ENCODE measurements around the gene TMEM198.
A peak's percentile ranks its signal among the peaks of the same experiment; 100 is the strongest.

The TMEM198 gene

DNA sequence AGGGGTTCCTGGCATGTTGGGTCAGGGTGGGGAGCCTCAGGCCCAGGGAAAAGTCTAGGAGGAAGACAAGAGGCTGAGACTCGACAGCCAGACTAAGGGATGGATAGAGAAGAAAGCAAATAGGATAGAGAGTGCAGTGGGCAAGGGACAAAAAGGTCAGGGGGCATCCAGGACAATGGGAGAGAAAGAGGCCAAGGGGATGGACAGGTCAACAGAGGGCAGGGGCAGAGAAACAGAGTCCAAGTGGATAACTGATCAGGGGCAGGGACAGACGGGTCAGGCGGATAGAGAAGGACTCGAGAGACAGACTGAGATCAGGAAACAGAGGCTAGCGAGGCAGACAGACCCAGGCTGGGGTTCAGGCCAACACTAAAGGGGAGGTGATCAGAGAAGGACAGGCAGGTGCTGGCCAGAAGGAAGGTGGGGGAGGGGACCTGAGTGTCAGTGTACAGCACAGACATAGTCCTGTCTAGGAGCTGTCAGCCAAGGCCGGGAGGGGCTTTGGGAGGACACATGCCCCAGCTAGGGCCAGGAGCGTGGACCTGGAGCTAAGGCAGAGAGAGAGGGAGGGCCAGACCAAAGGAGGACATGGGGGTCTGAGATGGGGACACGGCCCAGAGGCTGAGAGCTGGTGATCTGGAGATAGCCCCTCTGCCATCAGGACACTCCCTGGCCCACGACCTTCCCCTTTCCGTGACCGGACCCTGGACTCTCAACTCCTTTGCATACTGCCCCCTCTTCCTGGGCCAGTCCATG, 17.3 kb upstream of the TMEM198 start:
- no peak for DNase-seq

- DNase-seq: no peak
These were observed 16.8 kb upstream of the TMEM198 start for GRCh38 chr2:219527076-219527394.

DNA sequence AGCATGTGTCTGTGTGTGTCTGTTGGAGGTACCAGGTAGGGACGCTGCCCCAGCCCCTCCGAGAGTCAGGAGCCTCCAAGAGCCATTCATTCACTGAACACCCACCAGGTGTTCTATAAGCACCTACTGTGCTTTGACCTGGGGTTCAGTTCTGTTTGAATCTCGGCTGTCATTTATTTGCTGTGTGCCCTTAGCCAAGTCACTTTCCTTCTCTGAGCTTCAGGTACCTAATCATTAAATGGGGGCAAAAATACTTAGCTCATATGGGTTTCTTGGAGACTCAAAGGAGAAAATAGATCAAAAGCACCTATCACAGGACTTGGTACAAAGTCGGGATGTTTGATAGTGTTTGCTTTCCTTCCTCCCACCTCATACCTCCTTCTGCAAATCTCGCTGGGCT, 16.4 kb upstream of the TMEM198 start:
- DNase-seq: no peak

DNA sequence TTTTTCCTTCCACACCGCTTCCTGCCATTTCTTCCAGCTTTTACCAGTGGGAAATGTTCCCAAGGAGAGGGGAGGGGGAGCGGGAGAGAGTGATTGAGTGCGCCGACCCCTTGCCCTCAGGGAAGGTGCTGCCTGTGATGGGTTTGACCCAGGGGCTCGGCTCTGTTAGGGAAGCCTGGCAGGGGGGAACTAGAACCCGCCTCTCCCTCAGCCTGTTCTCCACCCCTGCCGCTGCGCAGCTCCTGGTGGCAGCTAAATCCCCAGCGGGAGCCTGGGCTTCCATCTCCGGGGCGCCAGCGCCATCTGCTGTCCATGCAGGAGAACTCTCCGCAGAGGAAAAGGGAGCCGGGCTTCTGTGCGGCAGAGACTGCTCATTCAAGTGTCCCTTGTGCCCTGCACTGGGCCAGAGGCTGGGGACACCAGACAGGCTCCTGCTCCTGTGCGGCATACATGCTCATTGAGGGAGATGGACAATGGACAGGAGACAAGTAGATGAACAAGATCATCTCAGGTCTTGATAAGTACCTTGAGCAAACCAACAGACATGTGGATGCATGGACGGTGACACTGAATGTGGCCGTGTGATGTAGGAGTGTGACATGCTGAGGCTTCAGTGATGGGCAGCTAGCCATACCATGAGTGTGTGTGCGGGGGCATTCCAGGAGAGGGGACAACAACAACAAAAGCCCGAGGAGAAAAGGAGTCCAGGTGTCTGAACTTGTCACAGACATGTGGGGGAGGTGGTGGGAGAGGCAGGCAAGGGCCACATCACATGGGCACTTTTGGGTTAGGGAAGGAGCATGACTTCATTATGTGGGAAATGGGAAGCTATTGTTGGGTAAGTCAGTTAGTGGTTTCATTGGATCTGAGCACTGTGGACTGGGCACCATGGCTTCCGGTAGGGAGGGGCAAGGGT, 13.5 kb upstream of the TMEM198 start:
- DNase-seq: peak; percentile 60

DNA sequence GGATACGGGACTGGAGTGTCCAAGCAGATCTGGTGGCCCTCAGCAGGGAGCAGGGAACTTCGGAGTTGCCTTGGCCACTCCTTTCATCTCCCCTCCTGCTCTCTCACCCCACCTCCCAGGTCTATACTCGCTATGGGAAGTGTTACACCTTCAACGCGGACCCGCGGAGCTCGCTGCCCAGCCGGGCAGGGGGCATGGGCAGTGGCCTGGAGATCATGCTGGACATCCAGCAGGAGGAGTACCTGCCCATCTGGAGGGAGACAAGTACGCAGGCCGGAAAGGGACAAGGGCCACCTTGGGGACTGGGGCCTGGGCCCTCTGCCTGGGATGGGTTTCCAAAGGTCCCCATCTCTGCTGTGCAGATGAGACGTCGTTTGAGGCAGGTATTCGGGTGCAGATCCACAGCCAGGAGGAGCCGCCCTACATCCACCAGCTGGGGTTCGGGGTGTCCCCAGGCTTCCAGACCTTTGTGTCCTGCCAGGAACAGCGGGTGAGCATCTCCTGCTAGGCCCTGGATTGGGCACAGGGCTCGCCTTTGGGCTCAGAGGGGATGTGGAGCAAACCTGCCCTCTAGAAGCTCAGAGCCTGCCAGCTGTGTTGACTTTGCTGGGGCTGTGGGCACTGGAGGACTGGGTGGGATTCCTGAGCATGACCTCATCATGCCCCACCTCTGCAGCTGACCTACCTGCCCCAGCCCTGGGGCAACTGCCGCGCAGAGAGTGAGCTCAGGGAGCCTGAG, 12.0 kb upstream of the TMEM198 start:
- no peak for DNase-seq

- DNase-seq: no peak
These were observed 11.5 kb upstream of the TMEM198 start for GRCh38 chr2:219532378-219532649.

DNA sequence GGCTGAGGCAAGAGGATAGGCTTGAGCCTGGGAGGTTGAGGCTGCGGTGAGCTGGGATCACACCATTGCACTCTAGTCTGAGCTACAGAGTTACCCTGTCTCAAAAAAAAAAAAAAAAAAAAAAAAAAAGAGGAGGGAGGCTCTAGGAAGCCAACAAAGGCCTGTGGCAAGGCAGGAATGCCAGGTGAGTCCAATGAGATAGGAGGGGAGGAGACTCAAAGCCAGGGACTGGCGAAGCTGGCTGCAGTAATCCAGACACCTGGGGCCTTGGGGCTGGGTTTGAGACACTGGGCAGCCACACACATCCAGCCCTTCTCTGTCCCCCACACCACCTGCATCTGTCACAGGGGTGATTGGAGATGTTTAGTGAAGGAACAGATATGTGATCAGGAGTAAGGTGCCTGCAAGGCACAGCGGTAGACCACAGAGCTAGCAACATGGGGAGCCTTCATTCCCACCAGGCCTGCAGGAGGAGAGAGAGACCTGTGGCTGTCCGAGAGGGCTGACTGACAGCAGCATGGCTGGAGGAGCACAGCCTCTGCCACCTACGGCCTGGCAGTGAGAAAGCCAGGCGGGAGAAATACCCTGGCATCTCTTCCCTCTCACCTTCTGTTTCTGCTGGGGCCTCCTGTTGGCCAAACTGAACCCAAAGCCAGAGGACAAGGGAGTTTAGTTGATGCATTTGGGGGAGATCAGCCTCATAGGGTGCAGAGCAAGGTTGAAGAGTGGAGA, 9.7 kb upstream of the TMEM198 start:
- DNase-seq: no peak

- no peak for DNase-seq
These were observed 7.4 kb upstream of the TMEM198 start for GRCh38 chr2:219536425-219536824.

DNA sequence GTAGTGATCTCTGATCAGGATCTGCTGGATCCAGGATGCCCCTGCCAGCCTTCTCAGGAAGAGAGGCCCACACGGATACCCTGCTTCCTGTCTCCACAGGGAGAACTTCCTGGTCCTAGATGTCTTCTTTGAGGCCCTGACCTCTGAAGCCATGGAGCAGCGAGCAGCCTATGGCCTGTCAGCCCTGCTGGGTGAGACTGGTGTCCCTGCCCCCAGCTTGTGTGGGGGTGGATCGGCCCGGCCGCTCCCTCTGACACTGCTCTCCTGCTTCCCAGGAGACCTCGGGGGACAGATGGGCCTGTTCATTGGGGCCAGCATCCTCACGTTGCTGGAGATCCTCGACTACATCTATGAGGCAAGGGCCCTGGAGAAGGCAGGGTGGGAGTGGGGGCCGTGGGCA, 6.9 kb upstream of the TMEM198 start:
- no peak for DNase-seq

DNA sequence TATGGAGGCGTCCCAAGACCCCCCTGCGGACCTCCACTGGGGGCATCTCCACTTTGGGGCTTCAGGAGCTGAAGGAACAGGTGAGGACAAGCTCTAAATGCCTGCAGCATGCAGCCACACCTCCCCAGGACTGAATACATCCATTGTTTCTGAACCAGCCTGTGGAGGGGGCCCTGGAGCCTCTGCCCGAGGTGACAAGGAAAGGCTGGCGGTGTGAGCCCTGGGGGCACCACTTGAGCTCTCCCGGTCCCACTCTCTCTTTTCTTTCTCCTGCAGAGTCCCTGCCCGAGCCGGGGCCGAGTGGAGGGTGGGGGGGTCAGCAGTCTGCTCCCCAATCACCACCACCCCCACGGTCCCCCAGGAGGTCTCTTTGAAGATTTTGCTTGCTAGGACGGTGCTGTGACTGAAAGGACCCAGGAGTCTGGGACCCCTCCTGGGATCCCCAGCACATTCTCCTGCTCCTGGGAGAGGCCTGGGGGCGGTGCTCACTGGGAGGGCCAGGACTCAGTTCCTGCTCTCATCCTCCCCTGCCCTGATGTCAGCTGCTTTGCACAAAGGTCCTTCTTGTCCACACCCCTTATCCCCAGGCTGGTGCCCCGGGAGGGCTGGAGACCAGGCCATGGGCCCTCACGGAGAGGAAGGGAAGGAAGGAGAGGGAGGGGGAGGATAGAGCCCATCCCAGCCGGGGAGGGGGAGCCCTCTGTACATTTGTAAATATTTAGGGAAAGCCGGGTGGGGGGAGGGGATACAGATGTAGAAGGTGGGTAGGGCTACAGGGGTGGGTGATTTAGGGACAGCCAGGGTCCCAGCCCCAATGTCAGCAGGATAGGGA, 6.0 kb upstream of the TMEM198 start:
- no peak for DNase-seq

DNA sequence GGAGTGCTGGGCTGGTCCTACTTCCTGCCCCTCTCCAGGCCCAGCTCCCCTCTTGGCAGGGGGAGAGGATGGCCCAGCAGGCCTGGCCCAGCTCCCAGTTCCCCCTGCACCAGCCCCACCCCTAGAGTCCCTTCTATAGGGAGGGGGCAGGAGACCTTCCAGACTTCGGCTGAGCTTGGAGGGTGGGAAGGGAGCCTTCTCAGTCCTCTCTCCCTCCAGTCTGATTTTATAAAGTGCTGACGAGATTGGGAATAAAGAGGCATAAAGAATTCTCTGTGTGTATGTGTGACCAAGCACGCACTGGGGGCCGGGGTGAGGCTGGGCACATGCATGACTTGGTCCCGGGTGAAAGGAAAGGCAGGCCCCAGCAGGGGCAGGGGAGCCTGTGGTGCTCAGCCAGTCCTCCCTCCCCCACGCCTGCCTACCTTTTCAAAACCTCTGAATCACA, 5.3 kb upstream of the TMEM198 start:
- DNase-seq: no peak

DNA sequence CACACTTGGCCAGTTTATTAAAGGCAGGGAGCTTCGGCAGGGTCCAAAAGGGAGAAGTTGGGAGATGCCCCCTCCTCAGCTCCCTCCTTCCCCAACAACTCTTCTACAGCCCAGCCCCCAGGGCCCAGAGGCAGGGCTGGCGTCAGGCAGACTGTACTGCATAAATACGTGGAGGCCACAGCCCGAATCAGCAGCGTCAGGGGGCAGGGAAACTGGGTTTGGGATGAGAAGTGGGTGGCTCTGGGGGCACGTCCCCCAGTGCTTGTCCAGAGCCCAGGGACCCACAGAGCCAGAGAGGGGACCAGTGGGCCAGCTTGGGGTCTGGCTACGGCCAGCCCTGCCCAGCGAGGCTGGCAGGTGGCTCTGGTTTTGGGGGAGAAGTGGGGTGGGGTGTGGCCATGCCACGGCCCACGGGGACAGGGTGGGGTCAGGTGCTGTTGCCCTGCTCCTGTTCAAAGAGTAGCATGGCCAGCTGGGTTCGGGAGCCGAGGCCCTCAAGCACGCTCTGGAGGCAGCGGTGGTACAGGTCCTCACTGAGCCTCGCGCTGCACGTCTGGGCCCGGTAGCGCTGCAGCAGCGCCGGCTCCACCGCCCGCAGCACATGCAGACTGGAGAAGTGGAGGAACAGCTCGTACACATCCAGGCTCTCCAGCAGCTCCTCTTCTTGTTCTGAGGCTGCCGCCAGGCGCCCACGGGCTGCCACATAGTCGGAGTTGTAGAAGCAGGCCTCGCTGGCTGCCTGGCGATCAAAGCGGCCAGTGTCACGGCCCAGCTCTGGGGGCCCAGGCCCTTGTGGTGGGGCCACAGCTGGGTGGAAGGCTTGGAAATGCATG, 4.7 kb upstream of the TMEM198 start:
- no peak for DNase-seq

GRCh38 chr2:219539926-219540678, 3.7 kb upstream of the TMEM198 start:
- no peak for DNase-seq

GRCh38 chr2:219540784-219541504, 2.9 kb upstream of the TMEM198 start:
- no peak for DNase-seq

- DNase-seq: peak; percentile 81
These were observed 2.1 kb upstream of the TMEM198 start for GRCh38 chr2:219541611-219542180.

DNA sequence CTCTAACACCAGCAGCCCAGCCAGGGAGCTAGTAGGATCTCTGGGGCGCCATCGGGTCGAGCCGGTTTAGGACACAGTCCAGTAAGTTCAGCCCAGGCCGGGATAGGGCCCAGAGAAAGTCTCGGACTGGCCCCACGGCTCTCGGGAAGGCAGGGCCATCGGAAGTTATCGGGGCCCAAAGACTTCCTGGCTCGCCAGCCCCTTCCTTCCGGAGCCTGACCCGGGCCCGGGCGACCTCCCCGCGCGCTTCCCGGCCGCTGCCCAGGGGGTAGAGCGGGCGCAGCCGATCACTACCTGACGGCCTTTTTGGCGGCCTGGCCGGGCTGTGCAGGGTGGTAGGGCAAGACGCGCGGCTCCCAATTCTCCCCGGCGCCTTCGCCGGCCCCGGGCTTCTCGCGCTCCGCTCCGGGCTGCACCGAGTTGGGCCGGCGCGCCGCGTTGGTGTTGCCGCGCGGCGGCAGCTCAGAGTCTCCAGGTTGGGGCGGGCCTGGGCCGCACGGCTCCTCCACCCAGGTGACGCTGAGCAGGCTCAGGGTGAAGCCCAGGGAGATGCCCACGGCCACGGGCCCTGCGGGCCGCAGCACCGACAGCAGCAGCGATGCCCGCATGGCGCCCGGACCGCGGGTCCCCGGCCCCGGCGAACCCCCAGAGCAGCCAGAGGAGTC, 765 bp upstream of the TMEM198 start:
- DNase-seq: no peak

- no peak for DNase-seq
These were observed 739 bp downstream of the TMEM198 start for GRCh38 chr2:219544567-219544966.

GRCh38 chr2:219545295-219545942, 1.6 kb downstream of the TMEM198 start:
- no peak for DNase-seq
